HG03066 (cell line): ENCODE results near the gene SUCLG2.

Source experiments
- ATAC-seq: cut with Tn5 transposase; IDR thresholded peaks from one replicate; pipeline ENCODE4 v1.9.1; 2021; ENCODE audit warnings: low read depth; ENCODE audit not compliant: unreplicated experiment

Gene SUCLG2

GRCh38 chr3:67654099-67654843, at the start of gene SUCLG2:
Gene SUCLG2 (minus strand): TSS chr3:67654612. CDS start chr3:67654586, 26 bp downstream.
- peak; percentile 65 for ATAC-seq

- no peak for ATAC-seq
Observed at GRCh38 chr3:67700596-67700995, 46.2 kb upstream of the SUCLG2 start.

GRCh38 chr3:67699882-67700281, 45.5 kb upstream of the SUCLG2 start:
- no peak for ATAC-seq

- no peak for ATAC-seq
Observed at GRCh38 chr3:67692621-67693020, 38.2 kb upstream of the SUCLG2 start.

GRCh38 chr3:67691926-67692325, 37.5 kb upstream of the SUCLG2 start:
- no peak for ATAC-seq

GRCh38 chr3:67691207-67691606, 36.8 kb upstream of the SUCLG2 start:
- no peak for ATAC-seq

GRCh38 chr3:67689806-67690205, 35.4 kb upstream of the SUCLG2 start:
- ATAC-seq = no peak

GRCh38 chr3:67688231-67688630, 33.8 kb upstream of the SUCLG2 start:
- no peak for ATAC-seq

- ATAC-seq = no peak
Observed at GRCh38 chr3:67686069-67686468, 31.7 kb upstream of the SUCLG2 start.

- ATAC-seq = peak; percentile 100
Observed at GRCh38 chr3:67685499-67685898, 31.1 kb upstream of the SUCLG2 start.

GRCh38 chr3:67684211-67684610, 29.8 kb upstream of the SUCLG2 start:
- no peak for ATAC-seq

- ATAC-seq = no peak
Observed at GRCh38 chr3:67683522-67683921, 29.1 kb upstream of the SUCLG2 start.

- ATAC-seq = peak; percentile 78
Observed at GRCh38 chr3:67678665-67679064, 24.3 kb upstream of the SUCLG2 start.

GRCh38 chr3:67674055-67674454, 19.6 kb upstream of the SUCLG2 start:
- no peak for ATAC-seq

- ATAC-seq = no peak
Observed at GRCh38 chr3:67662733-67663132, 8.3 kb upstream of the SUCLG2 start.

- no peak for ATAC-seq
Observed at GRCh38 chr3:67661089-67661488, 6.7 kb upstream of the SUCLG2 start.

- ATAC-seq = no peak
Observed at GRCh38 chr3:67657192-67657591, 2.8 kb upstream of the SUCLG2 start.

GRCh38 chr3:67656614-67657013, 2.2 kb upstream of the SUCLG2 start:
- no peak for ATAC-seq

- peak; percentile 43 for ATAC-seq
Observed at GRCh38 chr3:67655364-67656121, 1.1 kb upstream of the SUCLG2 start.

GRCh38 chr3:67654844-67655177, 399 bp upstream of the SUCLG2 start:
- ATAC-seq = no peak

GRCh38 chr3:67653425-67654098, 850 bp downstream of the SUCLG2 start:
- ATAC-seq = peak; percentile 20

GRCh38 chr3:67650084-67650483, 4.3 kb downstream of the SUCLG2 start:
- ATAC-seq = no peak
